SU-DHL-6 (cell line): ENCODE results near the gene SLC16A6.
"Not testable (repeated sequence)": the region's sequence is repeated elsewhere in the genome, so short reads cannot be mapped to it uniquely, and the experiment has no call there.

Source experiments
- CTCF ChIP-seq: fragments of 200-600 bp; sonication (generic); IDR thresholded peaks from one replicate; pipeline ENCODE4 v1.5.1; 2017; ENCODE audit warnings: antibody characterized with exemption, mild to moderate bottlenecking, low read length, moderate library complexity; ENCODE audit not compliant: insufficient read depth, poor library complexity, severe bottlenecking
- EZH2phosphoT487 ChIP-seq: fragments of 200-600 bp; sonication (generic), shearing (Covaris generic); conservative IDR thresholded peaks from 2 replicates; pipeline ENCODE4 v1.6.1; 2018; ENCODE audit warnings: mild to moderate bottlenecking, antibody characterized with exemption, low read length, moderate library complexity, mixed read lengths

GRCh38 chr17:68256701-68257100, 34.2 kb downstream of the SLC16A6 start:
- not testable (repeated sequence) for TF ChIP-seq CTCF, EZH2phosphoT487
